ENCODE results near the gene SVBP.

SVBP gene

GRCh38 chr1:42773420-42773819 lies 43.8 kb downstream of the SVBP start:
- H3K4me3 ChIP-seq (ENCODE audit: low read length), result no peak overlapping the region
- H3K9me3 ChIP-seq (replicated peaks; ENCODE audit: insufficient read depth, low read length), result no peaks in the 10 kb centered on the region
- no peaks in the 10 kb centered on the region for H3F3A ChIP-seq (ENCODE audit: insufficient read depth, low read length)
- H4K20me1 ChIP-seq (ENCODE audit: insufficient read depth, low read length), result no peaks in the 10 kb centered on the region
- no peak for DNase-seq
- no peak overlapping the region for H3K4me2 ChIP-seq (ENCODE audit: low read depth, low read length)
- H3K27ac ChIP-seq (ENCODE audit: low read length), result no peak overlapping the region
- H3K79me2 ChIP-seq (ENCODE audit: low read length), result peaks cover 43% of the 10 kb centered on the region
- peaks cover 11% of the 10 kb centered on the region for H3K36me3 ChIP-seq (replicated peaks; ENCODE audit: insufficient read depth, low read length)
- no peak for TF ChIP-seq CTCF (IDR thresholded peaks at IDR 0.05; ENCODE audit: low read length)
- TF ChIP-seq EZH2phosphoT487 (IDR thresholded peaks at IDR 0.05; ENCODE audit: low read length), result no peak
- no peak for TF ChIP-seq EZH2 (optimal IDR thresholded peaks at IDR 0.05; ENCODE audit: low read depth, low read length)
- no peak overlapping the region for H3K9ac ChIP-seq (ENCODE audit: low read length)
- H3K27me3 ChIP-seq (replicated peaks; ENCODE audit: insufficient read depth, low read length), result no peaks in the 10 kb centered on the region
- H3K9me2 ChIP-seq (replicated peaks; ENCODE audit: insufficient read depth, low read length), result no peaks in the 10 kb centered on the region
- H2AFZ ChIP-seq (ENCODE audit: low read length), result no peak overlapping the region
- no peaks in the 10 kb centered on the region for H3K4me1 ChIP-seq (ENCODE audit: low read length)

- Histone ChIP-seq H4K20me1 (ENCODE audit: insufficient read depth, low read length) (no peaks in the 10 kb centered on the region), H3K27me3 (replicated peaks; ENCODE audit: insufficient read depth, low read length) (no peaks in the 10 kb centered on the region), H3K4me2 (ENCODE audit: low read depth, low read length) (no peak overlapping the region), H2AFZ (ENCODE audit: low read length) (no peak overlapping the region), H3F3A (ENCODE audit: insufficient read depth, low read length) (no peaks in the 10 kb centered on the region), H3K9me3 (replicated peaks; ENCODE audit: insufficient read depth, low read length) (no peaks in the 10 kb centered on the region), H3K79me2 (ENCODE audit: low read length) (peaks cover 71% of the 10 kb centered on the region), H3K4me3 (ENCODE audit: low read length) (no peak overlapping the region), H3K36me3 (replicated peaks; ENCODE audit: insufficient read depth, low read length) (peaks cover 5% of the 10 kb centered on the region; the same call in 1 of the 2 replicates), H3K4me1 (ENCODE audit: low read length) (peaks cover 7% of the 10 kb centered on the region), H3K27ac (ENCODE audit: low read length) (no peak overlapping the region), H3K9me2 (replicated peaks; ENCODE audit: insufficient read depth, low read length) (no peaks in the 10 kb centered on the region), H3K9ac (ENCODE audit: low read length) (no peak overlapping the region)
- DNase-seq, result no peak
- TF ChIP-seq EZH2phosphoT487 (IDR thresholded peaks at IDR 0.05; ENCODE audit: low read length) (no peak), CTCF (IDR thresholded peaks at IDR 0.05; ENCODE audit: low read length) (no peak), EZH2 (optimal IDR thresholded peaks at IDR 0.05; ENCODE audit: low read depth, low read length) (no peak)
Observed at GRCh38 chr1:42769811-42770210, 47.4 kb downstream of the SVBP start.

GRCh38 chr1:42768172-42768571 lies 49.0 kb downstream of the SVBP start:
- H3F3A ChIP-seq (ENCODE audit: insufficient read depth, low read length), result no peaks in the 10 kb centered on the region
- H3K27me3 ChIP-seq (replicated peaks; ENCODE audit: insufficient read depth, low read length), result no peaks in the 10 kb centered on the region
- no peak overlapping the region for H2AFZ ChIP-seq (ENCODE audit: low read length)
- no peaks in the 10 kb centered on the region for H3K36me3 ChIP-seq (replicated peaks; ENCODE audit: insufficient read depth, low read length)
- H3K4me3 ChIP-seq (ENCODE audit: low read length), result peak overlapping the region; percentile 84
- H3K27ac ChIP-seq (ENCODE audit: low read length), result no peak overlapping the region
- H3K79me2 ChIP-seq (ENCODE audit: low read length), result peaks cover 71% of the 10 kb centered on the region
- DNase-seq, result no peak
- peaks cover 7% of the 10 kb centered on the region for H3K4me1 ChIP-seq (ENCODE audit: low read length)
- no peak for TF ChIP-seq EZH2phosphoT487 (IDR thresholded peaks at IDR 0.05; ENCODE audit: low read length)
- no peak for TF ChIP-seq CTCF (IDR thresholded peaks at IDR 0.05; ENCODE audit: low read length)
- no peak for TF ChIP-seq EZH2 (optimal IDR thresholded peaks at IDR 0.05; ENCODE audit: low read depth, low read length)
- no peaks in the 10 kb centered on the region for H3K9me3 ChIP-seq (replicated peaks; ENCODE audit: insufficient read depth, low read length)
- peak overlapping the region; percentile 79 for H3K4me2 ChIP-seq (ENCODE audit: low read depth, low read length)
- H4K20me1 ChIP-seq (ENCODE audit: insufficient read depth, low read length), result no peaks in the 10 kb centered on the region
- peak overlapping the region; percentile 74; the same call in 1 of the 2 replicates for H3K9ac ChIP-seq (ENCODE audit: low read length)
- no peaks in the 10 kb centered on the region for H3K9me2 ChIP-seq (replicated peaks; ENCODE audit: insufficient read depth, low read length)

All from MM.1S (cell line).